ES-I3 (cell line): ENCODE data around the gene RNPEPL1.
"Not testable (repeated sequence)": the region's sequence is repeated elsewhere in the genome, so short reads cannot be mapped to it uniquely, and the experiment has no call there.

ENCODE experiments used
- H3K36me3 ChIP-seq: 2 replicates; pipeline ENCODE4 v1.6.1; 2013; ENCODE audit warnings: mild to moderate bottlenecking, low read length, control low read depth, moderate library complexity; ENCODE audit not compliant: insufficient read depth
- H3K4me1 ChIP-seq: 2 replicates; pipeline ENCODE4 v1.6.1; 2013; ENCODE audit warnings: mild to moderate bottlenecking, control low read depth, low read length; ENCODE audit not compliant: insufficient read depth
- H3K9ac ChIP-seq: 2 replicates; pipeline ENCODE4 v1.6.1; 2013; ENCODE audit warnings: low read depth, mild to moderate bottlenecking, low read length, moderate library complexity
- H3K9me3 ChIP-seq: 2 replicates; pipeline ENCODE4 v1.6.1; 2013; ENCODE audit warnings: mild to moderate bottlenecking, low read length, moderate library complexity; ENCODE audit not compliant: control insufficient read depth, insufficient read depth

The RNPEPL1 gene

GRCh38 chr2:240528406-240529040 lies 39.8 kb upstream of the RNPEPL1 start:
- no peak overlapping the region for H3K9ac ChIP-seq
- no peaks in the 10 kb centered on the region for H3K4me1 ChIP-seq
- H3K36me3 ChIP-seq, result no peaks in the 10 kb centered on the region
- H3K9me3 ChIP-seq, result peaks cover 13% of the 10 kb centered on the region

DNA sequence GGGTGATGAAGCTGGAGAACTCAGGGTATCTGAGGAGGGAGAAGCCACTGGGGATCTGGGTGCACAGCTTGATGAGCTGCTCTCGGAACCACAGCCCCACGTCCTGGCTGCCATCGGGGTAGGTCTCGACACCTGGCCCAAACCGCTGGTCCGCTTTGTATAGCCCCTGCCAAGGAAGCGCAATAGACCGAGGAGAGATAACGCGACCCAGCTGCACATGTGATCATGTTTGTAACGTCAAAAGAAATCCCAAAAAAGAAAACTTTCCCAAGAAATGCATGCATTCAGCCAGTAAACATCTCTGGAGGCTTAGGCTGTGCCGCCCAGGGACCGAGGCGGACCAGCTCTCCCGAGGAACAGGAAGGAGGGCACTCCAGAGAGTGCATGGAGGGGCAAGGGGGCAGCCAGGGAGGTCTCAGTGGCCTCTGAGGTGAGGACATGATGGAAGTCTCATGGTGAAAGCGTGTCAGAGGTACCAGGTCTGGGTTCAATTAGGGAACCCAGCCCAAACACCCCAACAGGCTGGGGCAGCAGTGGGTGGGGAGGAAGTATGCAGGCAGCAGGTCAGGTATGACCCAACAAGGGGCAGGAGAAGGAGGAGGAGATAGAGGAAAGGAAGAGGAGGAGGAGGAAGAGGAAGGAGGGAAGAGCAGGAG lies 38.8 kb upstream of the RNPEPL1 start:
- no peaks in the 10 kb centered on the region for H3K36me3 ChIP-seq
- no peak overlapping the region for H3K9ac ChIP-seq
- peaks cover 13% of the 10 kb centered on the region for H3K9me3 ChIP-seq
- no peaks in the 10 kb centered on the region for H3K4me1 ChIP-seq

DNA sequence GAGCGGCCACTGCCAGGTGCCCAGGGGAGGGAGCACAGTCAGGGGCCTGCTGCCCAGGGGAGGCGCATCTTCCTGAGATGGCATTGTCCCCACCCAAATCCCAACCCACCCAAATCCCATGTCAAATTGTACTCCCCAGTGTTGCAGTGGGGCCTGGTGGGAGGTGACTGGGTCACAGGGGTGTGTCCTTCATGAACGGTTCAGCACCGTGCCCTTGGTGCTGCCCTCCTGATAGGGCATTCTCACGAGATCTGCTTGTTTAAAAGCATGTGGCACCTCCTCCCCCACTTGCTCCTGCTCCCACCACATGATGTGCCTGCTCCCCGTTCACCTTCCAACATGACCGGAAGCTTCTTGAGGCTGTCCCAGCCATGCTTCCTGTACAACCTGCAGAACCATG lies 38.1 kb upstream of the RNPEPL1 start:
- H3K9ac ChIP-seq, result no peak overlapping the region
- no peaks in the 10 kb centered on the region for H3K4me1 ChIP-seq
- no peaks in the 10 kb centered on the region for H3K36me3 ChIP-seq
- H3K9me3 ChIP-seq, result peaks cover 8% of the 10 kb centered on the region

GRCh38 chr2:240531038-240531437 lies 37.2 kb upstream of the RNPEPL1 start:
- H3K4me1 ChIP-seq, result no peaks in the 10 kb centered on the region
- peaks cover 5% of the 10 kb centered on the region; the same call in 1 of the 2 replicates for H3K9me3 ChIP-seq
- H3K9ac ChIP-seq, result no peak overlapping the region
- H3K36me3 ChIP-seq, result no peaks in the 10 kb centered on the region

GRCh38 chr2:240532031-240532775 lies 36.1 kb upstream of the RNPEPL1 start:
- Histone ChIP-seq H3K9ac (no peak overlapping the region), H3K9me3 (peaks cover 5% of the 10 kb centered on the region; the same call in 1 of the 2 replicates), H3K36me3 (no peaks in the 10 kb centered on the region), H3K4me1 (no peaks in the 10 kb centered on the region)

DNA sequence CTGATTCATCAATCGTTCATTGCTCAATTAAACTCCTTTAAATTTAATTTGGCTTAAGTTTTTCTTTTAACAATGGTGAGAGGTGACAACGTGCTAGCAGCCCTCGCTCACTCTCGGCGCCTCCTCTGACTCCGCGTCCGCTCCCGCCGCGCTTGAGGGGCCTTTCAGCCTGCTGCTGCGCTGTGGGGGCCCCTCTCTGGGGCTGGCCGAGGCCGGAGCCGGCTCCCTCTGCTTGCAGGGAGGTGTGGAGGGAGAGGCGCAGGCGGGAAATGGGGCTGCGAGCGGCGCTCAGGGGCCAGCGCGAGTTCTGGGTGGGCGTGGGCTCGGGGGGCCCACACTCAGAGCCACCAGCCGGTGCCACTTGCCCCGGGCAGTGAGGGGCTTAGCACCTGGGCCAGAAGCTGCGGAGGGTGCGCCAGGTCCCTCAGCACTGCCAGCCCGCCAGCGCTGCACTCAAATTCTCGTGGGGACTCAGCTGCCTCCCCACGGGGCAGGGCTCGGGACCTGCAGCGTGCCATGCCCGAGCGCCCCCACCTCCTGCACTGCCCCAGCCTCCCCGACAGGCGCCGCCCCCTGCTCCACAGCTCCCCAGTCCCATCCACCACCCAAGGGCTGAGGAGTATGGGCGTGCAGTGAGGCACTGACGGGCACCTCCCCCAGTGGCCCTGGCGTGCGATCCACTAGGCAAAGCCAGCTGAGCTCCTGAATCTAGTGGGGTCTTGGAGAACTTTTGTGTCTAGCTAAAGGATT lies 30.1 kb upstream of the RNPEPL1 start:
- Histone ChIP-seq H3K4me1 (no peaks in the 10 kb centered on the region), H3K9ac (no peak overlapping the region), H3K36me3 (no peaks in the 10 kb centered on the region), H3K9me3 (peaks cover 3% of the 10 kb centered on the region)

- not testable (repeated sequence) for H3K9me3 ChIP-seq, H3K36me3 ChIP-seq, H3K4me1 ChIP-seq
Observed at GRCh38 chr2:240539101-240539500, 29.2 kb upstream of the RNPEPL1 start.

GRCh38 chr2:240539906-240540305 lies 28.4 kb upstream of the RNPEPL1 start:
- H3K4me1 ChIP-seq, result no peaks in the 10 kb centered on the region
- no peak overlapping the region for H3K9ac ChIP-seq
- H3K9me3 ChIP-seq, result peaks cover 3% of the 10 kb centered on the region
- H3K36me3 ChIP-seq, result no peaks in the 10 kb centered on the region

More at GRCh38 chr2:240539101-240539500, 29.2 kb upstream of the RNPEPL1 start:
- not testable (repeated sequence) for H3K9ac ChIP-seq

- no peaks in the 10 kb centered on the region for H3K4me1 ChIP-seq
- no peak overlapping the region for H3K9ac ChIP-seq
- H3K36me3 ChIP-seq, result no peaks in the 10 kb centered on the region
- peaks cover 14% of the 10 kb centered on the region; the same call in 1 of the 2 replicates for H3K9me3 ChIP-seq
Observed at GRCh38 chr2:240551288-240551687, 17.0 kb upstream of the RNPEPL1 start.

- Histone ChIP-seq H3K9ac (no peak overlapping the region), H3K9me3 (peaks cover 14% of the 10 kb centered on the region; the same call in 1 of the 2 replicates), H3K36me3 (no peaks in the 10 kb centered on the region), H3K4me1 (no peaks in the 10 kb centered on the region)
Observed at GRCh38 chr2:240551811-240552210, 16.5 kb upstream of the RNPEPL1 start.

DNA sequence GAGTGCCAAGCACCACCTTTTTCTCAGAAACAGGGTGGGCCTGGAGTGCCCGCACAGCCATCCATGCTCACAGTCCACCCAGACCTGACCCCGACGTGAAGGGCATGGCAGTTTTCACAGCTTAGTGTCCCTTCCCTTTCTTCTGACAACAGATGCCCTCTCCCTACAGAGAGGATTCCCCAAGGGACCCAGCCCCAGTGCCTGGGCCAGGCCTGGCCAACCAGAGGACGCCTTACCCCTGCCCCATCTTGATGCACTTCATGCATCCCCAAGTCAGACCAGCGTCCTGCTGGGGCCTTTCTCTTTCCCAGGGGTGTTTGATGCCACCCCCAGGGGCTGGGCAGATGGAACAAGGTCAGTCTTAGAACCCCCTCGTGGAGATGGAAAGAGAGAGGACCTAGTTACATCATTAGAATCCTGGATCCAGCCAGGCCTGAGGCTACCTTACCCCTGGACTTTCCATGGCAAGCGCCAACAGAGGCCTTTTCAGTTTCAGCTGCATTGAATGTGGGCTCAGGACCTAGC lies 14.3 kb upstream of the RNPEPL1 start:
- Histone ChIP-seq H3K4me1 (no peaks in the 10 kb centered on the region; the same call in 1 of the 2 replicates), H3K36me3 (no peaks in the 10 kb centered on the region), H3K9me3 (peaks cover 14% of the 10 kb centered on the region; the same call in 1 of the 2 replicates), H3K9ac (no peak overlapping the region)

DNA sequence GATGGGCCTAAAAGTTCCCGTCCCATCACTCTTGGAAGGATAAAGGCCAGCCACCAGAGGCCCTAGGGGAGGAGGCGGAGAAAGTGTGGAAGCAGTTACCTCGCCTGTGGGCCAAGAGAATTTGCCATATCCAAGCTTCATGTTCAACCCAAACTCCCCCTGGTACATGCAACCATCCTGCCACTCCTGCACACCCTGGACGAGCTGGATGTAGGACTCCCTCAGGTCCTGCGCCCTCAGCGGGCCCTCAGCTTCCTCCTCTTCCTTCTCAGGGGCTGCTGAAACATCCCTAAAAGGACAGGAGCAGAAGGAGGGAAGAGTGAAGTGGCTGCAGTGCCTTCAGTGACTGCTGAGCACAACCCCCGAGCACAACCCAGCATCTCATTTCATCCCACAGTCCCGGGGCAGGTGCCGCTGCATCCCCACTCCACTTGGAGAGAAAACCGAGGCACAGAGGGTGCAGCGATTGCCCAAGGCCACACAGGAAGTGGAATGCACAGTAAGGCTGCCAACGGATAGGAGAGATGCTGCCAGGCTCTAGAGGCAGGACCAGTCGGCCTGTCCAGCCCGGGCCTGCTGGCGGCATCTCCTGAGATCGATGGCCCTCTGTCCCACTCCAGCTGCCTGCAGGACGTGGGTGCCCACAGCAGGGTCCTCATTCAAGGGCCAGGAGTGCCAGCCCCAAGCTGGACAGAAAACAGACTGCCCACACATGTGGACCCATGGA lies 13.4 kb upstream of the RNPEPL1 start:
- no peaks in the 10 kb centered on the region; the same call in 1 of the 2 replicates for H3K4me1 ChIP-seq
- H3K9me3 ChIP-seq, result peaks cover 14% of the 10 kb centered on the region; the same call in 1 of the 2 replicates
- no peak overlapping the region for H3K9ac ChIP-seq
- H3K36me3 ChIP-seq, result no peaks in the 10 kb centered on the region

GRCh38 chr2:240555541-240556250 lies 12.6 kb upstream of the RNPEPL1 start:
- Histone ChIP-seq H3K4me1 (no peaks in the 10 kb centered on the region; the same call in 1 of the 2 replicates), H3K9me3 (peaks cover 13% of the 10 kb centered on the region; the same call in 1 of the 2 replicates), H3K9ac (no peak overlapping the region), H3K36me3 (no peaks in the 10 kb centered on the region)
